H1 (cell line): ENCODE measurements around the gene SH3RF2. TPM values are rescaled to one million over a fixed set of nuclear protein-coding genes. Genes with fewer than 3 reads are reported as not detected.

Experiments
- CTCF ChIA-PET: fragments of 300-600 bp; sonication (Branson Sonifier 250); formaldehyde crosslinking; loops from one replicate; lab custom pipeline; 2021; ENCODE audit not compliant: partially characterized antibody; lab: Charles Lee
- POLR2A ChIA-PET: fragments of 300-600 bp; sonication (Branson Sonifier 250); formaldehyde crosslinking; loops from one replicate; lab custom pipeline; 2021; ENCODE audit warnings: inconsistent platforms; ENCODE audit not compliant: partially characterized antibody; lab: Charles Lee
- DNase-seq, 2 experiments: peaks; one replicate each; pipeline versions ENCODE4 v3.0.0 to v3.0.0-alpha.2; 2010 to 2022; ENCODE audit warnings: low spot score in 2 of 2, low read depth in 1 of 2, mixed read lengths in 1 of 2
- FAIRE-seq: peaks from 2 replicates; lab custom pipeline; 2011; peaks lifted over from hg19 to GRCh38; lab: Jason Lieb, UNC
- H2AFZ ChIP-seq: 2 replicates; pipeline ENCODE4 v1.8.1; 2012; ENCODE audit warnings: low read length, inconsistent platforms
- H2AK5ac ChIP-seq: 2 replicates; pipeline ENCODE4 v1.6.1; 2013; ENCODE audit warnings: low read depth, low read length
- H2BK120ac ChIP-seq: replicated peaks from 2 replicates; pipeline ENCODE3; 2013; ENCODE audit warnings: low read depth, low read length, inconsistent platforms
- H2BK12ac ChIP-seq: 2 replicates; pipeline ENCODE4 v1.6.1; 2013; ENCODE audit warnings: low read depth, low read length
- H2BK15ac ChIP-seq: 2 replicates; pipeline ENCODE4 v1.6.1; 2013; ENCODE audit warnings: low read length
- H2BK20ac ChIP-seq: 2 replicates; pipeline ENCODE4 v1.6.1; 2013; ENCODE audit warnings: low read length
- H2BK5ac ChIP-seq: 2 replicates; pipeline ENCODE4 v1.6.1; 2013; ENCODE audit warnings: low read depth, low read length
- H3K14ac ChIP-seq: 2 replicates; pipeline ENCODE4 v1.6.1; 2013; ENCODE audit warnings: inconsistent platforms; ENCODE audit not compliant: insufficient read length
- H3K18ac ChIP-seq: 2 replicates; pipeline ENCODE4 v1.6.1; 2013; ENCODE audit warnings: low read length; ENCODE audit errors: extremely low read depth
- H3K23ac ChIP-seq: 2 replicates; pipeline ENCODE4 v1.6.1; 2013; ENCODE audit warnings: inconsistent platforms; ENCODE audit not compliant: insufficient read length
- H3K23me2 ChIP-seq: 2 replicates; pipeline ENCODE4 v1.6.1; 2013; ENCODE audit warnings: low read depth, low read length
- H3K27ac ChIP-seq: 2 replicates; pipeline ENCODE4 v1.6.1; 2011; ENCODE audit warnings: low read depth, low read length, inconsistent platforms
- H3K27me3 ChIP-seq, 4 experiments: replicated peaks in 1 of 4; 1 replicate in 1 of 4; 2 replicates in 3 of 4; pipeline versions ENCODE4 v1.6.1 to v1.8.1; 2011 to 2013; ENCODE audit warnings: low read length in 3 of 4, mild to moderate bottlenecking in 3 of 4, inconsistent platforms in 2 of 4, mixed read lengths in 2 of 4, moderate library complexity in 1 of 4; ENCODE audit not compliant: control insufficient read depth in 3 of 4, insufficient read depth in 3 of 4; ENCODE audit errors: extremely low read depth in 1 of 4
- H3K36me3 ChIP-seq, 4 experiments: 2 replicates each; pipeline versions ENCODE4 v1.6.1 to v1.8.1; 2011 to 2013; ENCODE audit warnings: mild to moderate bottlenecking in 4 of 4, low read length in 3 of 4, moderate library complexity in 2 of 4, control low read depth in 1 of 4, inconsistent platforms in 1 of 4; ENCODE audit not compliant: insufficient read depth in 4 of 4, control insufficient read depth in 2 of 4
- H3K4ac ChIP-seq: replicated peaks from 2 replicates; pipeline ENCODE3; 2013; ENCODE audit warnings: low read length, low read depth, mixed read lengths, inconsistent platforms; ENCODE audit not compliant: insufficient read length
- H3K4me1 ChIP-seq, 4 experiments: replicated peaks in 1 of 4; 1 replicate in 1 of 4; 2 replicates in 3 of 4; pipeline versions ENCODE4 v1.6.1 to v1.8.1; 2011 to 2013; ENCODE audit warnings: low read length in 3 of 4, inconsistent platforms in 2 of 4, mixed read lengths in 1 of 4; ENCODE audit not compliant: insufficient read depth in 4 of 4, control insufficient read depth in 3 of 4
- H3K4me2 ChIP-seq, 2 experiments: 2 replicates each; pipeline versions ENCODE4 v1.6.1 to v1.8.1; 2011 to 2013; ENCODE audit warnings: low read depth in 2 of 2, low read length in 2 of 2, control low read depth in 1 of 2, inconsistent platforms in 1 of 2, mild to moderate bottlenecking in 1 of 2; ENCODE audit not compliant: insufficient read depth in 1 of 2
- H3K4me3 ChIP-seq, 4 experiments: fragments of 200-600, 300-600 bp in 1 of 4; sonication (generic), shearing (Covaris generic), sonication (Bioruptor Twin) in 1 of 4; 2 replicates each; pipeline versions ENCODE4 v1.5.1 to v1.8.1; 2011 to 2016; ENCODE audit warnings: low read length in 4 of 4, low read depth in 3 of 4, control low read depth in 2 of 4, inconsistent platforms in 2 of 4, mild to moderate bottlenecking in 2 of 4, mixed read lengths in 1 of 4, moderate library complexity in 1 of 4; ENCODE audit not compliant: insufficient read depth in 2 of 4; ENCODE audit errors: extremely low read depth in 1 of 4
- H3K56ac ChIP-seq: replicated peaks from 2 replicates; pipeline ENCODE3; 2013; ENCODE audit warnings: low read depth, mild to moderate bottlenecking, mixed read lengths, low read length, inconsistent platforms; ENCODE audit not compliant: insufficient read length
- H3K79me1 ChIP-seq: 2 replicates; pipeline ENCODE4 v1.6.1; 2013; ENCODE audit warnings: low read depth, low read length, control low read depth
- H3K79me2 ChIP-seq, 2 experiments: 2 replicates each; pipeline versions ENCODE4 v1.6.1 to v1.8.1; 2012 to 2013; ENCODE audit warnings: low read length in 2 of 2, mild to moderate bottlenecking in 2 of 2, inconsistent platforms in 1 of 2; ENCODE audit not compliant: insufficient read depth in 2 of 2, control insufficient read depth in 1 of 2
- H3K9ac ChIP-seq, 4 experiments: replicated peaks in 1 of 4; 1 replicate in 1 of 4; 2 replicates in 3 of 4; pipeline versions ENCODE4 v1.6.1 to v1.8.1; 2011 to 2013; ENCODE audit warnings: low read depth in 3 of 4, low read length in 3 of 4, control low read depth in 2 of 4, mild to moderate bottlenecking in 2 of 4, moderate library complexity in 2 of 4, inconsistent platforms in 1 of 4; ENCODE audit errors: extremely low read depth in 1 of 4
- H3K9me3 ChIP-seq, 2 experiments: 2 replicates each; pipeline versions ENCODE4 v1.6.1 to v1.8.1; 2012 to 2013; ENCODE audit warnings: mild to moderate bottlenecking in 2 of 2, moderate library complexity in 2 of 2, control low read depth in 1 of 2, inconsistent platforms in 1 of 2, low read depth in 1 of 2, low read length in 1 of 2, mixed read lengths in 1 of 2; ENCODE audit not compliant: insufficient read depth in 2 of 2
- H4K20me1 ChIP-seq, 2 experiments: replicated peaks in 1 of 2; 2 replicates each; pipeline versions ENCODE3 to v1.8.1; 2011 to 2013; ENCODE audit warnings: inconsistent platforms in 2 of 2, low read length in 2 of 2, mild to moderate bottlenecking in 1 of 2; ENCODE audit not compliant: insufficient read depth in 2 of 2, control insufficient read depth in 1 of 2
- H4K5ac ChIP-seq: 2 replicates; pipeline ENCODE4 v1.6.1; 2013; ENCODE audit warnings: low read length, low read depth, mixed read lengths, inconsistent platforms; ENCODE audit not compliant: insufficient read length
- H4K8ac ChIP-seq: 2 replicates; pipeline ENCODE4 v1.8.0; 2013; ENCODE audit warnings: mild to moderate bottlenecking, moderate library complexity, low read length, inconsistent platforms; ENCODE audit not compliant: insufficient read depth; ENCODE audit errors: extremely low read depth
- H4K91ac ChIP-seq: replicated peaks from 2 replicates; pipeline ENCODE3; 2013; ENCODE audit warnings: low read length, mixed read lengths, inconsistent platforms; ENCODE audit not compliant: insufficient read length
- CEBPB ChIP-seq: IDR thresholded peaks from 2 replicates; pipeline ENCODE4 v1.6.1; 2012; ENCODE audit warnings: low read depth, low read length
- CHD2 ChIP-seq: IDR thresholded peaks from 2 replicates; pipeline ENCODE4 v1.6.1; 2012; ENCODE audit warnings: low read length, improper control_type of control experiment
- EZH2 ChIP-seq: fragments of 200-600 bp; sonication (generic); IDR thresholded peaks from 2 replicates; pipeline ENCODE4 v1.7.1; 2012; ENCODE audit warnings: low read depth, mild to moderate bottlenecking, moderate library complexity, low read length, inconsistent platforms; ENCODE audit not compliant: severe bottlenecking
- HDAC6 ChIP-seq: IDR thresholded peaks from one replicate; pipeline ENCODE4 v1.7.1; 2012; ENCODE audit warnings: low read depth, mild to moderate bottlenecking, inconsistent platforms, low read length, moderate library complexity
- KDM4A ChIP-seq: IDR thresholded peaks from one replicate; pipeline ENCODE4 v1.7.1; 2012; ENCODE audit warnings: low read depth, mild to moderate bottlenecking, moderate library complexity, low read length, inconsistent platforms; ENCODE audit not compliant: severe bottlenecking
- KDM5A ChIP-seq: fragments of 200-600 bp; IDR thresholded peaks from 2 replicates; pipeline ENCODE4 v1.7.1; 2012; ENCODE audit warnings: mild to moderate bottlenecking, low read length, inconsistent platforms, mixed read lengths
- MAFK ChIP-seq: IDR thresholded peaks from 2 replicates; pipeline ENCODE4 v1.6.1; 2012; ENCODE audit warnings: low read depth, mild to moderate bottlenecking, improper control_type of control experiment, low read length
- SP1 ChIP-seq: IDR thresholded peaks from 2 replicates; pipeline ENCODE4 v1.6.1; 2011; ENCODE audit warnings: low read depth, low read length
- SUZ12 ChIP-seq: fragments of 200-600 bp; sonication (generic); IDR thresholded peaks from 2 replicates; pipeline ENCODE4 v1.6.1; 2012; ENCODE audit warnings: mild to moderate bottlenecking, inconsistent platforms, low read length, moderate library complexity, mixed read lengths
- YY1 ChIP-seq: IDR thresholded peaks from 2 replicates; pipeline ENCODE4 v1.6.1; 2011; ENCODE audit warnings: low read depth, mild to moderate bottlenecking, low read length
- WGBS, 2 experiments: shearing (Covaris generic) in 1 of 2; methylation state at CpG; one replicate each; pipeline versions ENCODE4 v1.1.6 to v1.1.7; 2013 to 2015; ENCODE audit warnings: low lambda C conversion rate in 2 of 2, mixed read lengths in 2 of 2, inconsistent platforms in 1 of 2, low coverage in 1 of 2, missing lambda C conversion rate in 1 of 2; ENCODE audit not compliant: insufficient replicate concordance in 2 of 2, insufficient coverage in 1 of 2, insufficient read length in 1 of 2; ENCODE audit errors: extremely low coverage in 1 of 2, missing lambda C conversion rate in 1 of 2; 5-methylcytosine and 5-hydroxymethylcytosine counted together
- polyA plus RNA-seq, 7 experiments: library from polyadenylated mRNA; depleted of rRNA in 3 of 7; stranded (reverse) in 5 of 7; unstranded in 2 of 7; fragments of >200 nt in 5 of 7; fragments of 200-250 nt in 2 of 7; gene quantifications; 1 replicate in 5 of 7; 2 replicates in 1 of 7; 4 replicates in 1 of 7; pipeline versions ENCODE4 v1.2.1 to v1.2.3, GENCODE V29; 2011 to 2013; ENCODE audit warnings: missing spikeins in 2 of 7, mixed read lengths in 2 of 7
- total RNA-seq: library from RNA; stranded (reverse); fragmentation: NEBNext Ultra II Directional; extraction: Animal tissue kit (Norgen Biotek cat#: 25700); gene quantifications from 2 replicates; pipeline ENCODE4 v1.2.1, GENCODE V29; 2021
- TF ChIP-seq, protein P1 (sequence below): IDR thresholded peaks from 2 replicates; pipeline ENCODE4 v1.6.1; 2012; ENCODE audit warnings: low read length, inconsistent platforms

SH3RF2 gene
- total and polyA plus RNA-seq, 2 of the 8 experiments (the other 6 are each of a cell fraction or from before 2014, with no cell fraction given) = 0.80 to 0.95 TPM

DNA sequence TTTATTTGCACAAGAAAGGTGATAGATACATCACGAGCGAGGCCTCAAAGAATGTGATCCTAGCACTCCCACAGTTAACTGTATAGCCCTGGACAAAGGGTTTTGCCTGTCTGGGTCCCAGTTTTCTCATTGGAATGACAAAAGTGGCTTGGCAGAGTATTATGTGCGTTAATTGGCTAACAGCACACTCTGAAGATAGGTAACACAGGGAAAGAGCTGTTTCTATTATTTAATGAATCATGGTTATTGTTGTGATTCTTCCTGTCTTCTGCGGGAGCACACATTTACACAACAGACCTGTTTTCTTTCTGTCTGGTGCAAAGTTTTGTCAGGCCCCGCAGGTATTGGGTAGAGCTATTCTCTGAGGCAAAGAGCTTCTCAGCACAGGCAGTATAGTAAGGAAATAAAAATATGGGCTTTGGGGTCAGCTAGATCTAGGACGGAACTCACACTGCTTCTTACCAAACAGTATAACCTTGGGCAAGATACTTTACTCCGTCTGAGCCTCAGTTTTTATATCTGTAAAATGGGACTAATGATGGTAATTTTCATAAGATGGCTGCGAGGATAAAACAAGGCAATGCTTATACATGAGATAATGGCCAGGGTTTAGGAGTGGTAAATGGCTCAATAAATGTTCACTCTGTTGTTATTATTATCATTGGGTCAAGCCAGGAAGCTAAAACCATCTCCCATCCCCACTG lies 90.1 kb downstream of the SH3RF2 start:
- no peaks in the 10 kb centered on the region for H3K36me3 ChIP-seq
- peak overlapping the region; percentile 29 for H4K91ac ChIP-seq
- H3K23ac ChIP-seq = no peak overlapping the region
- H4K20me1 ChIP-seq = no peaks in the 10 kb centered on the region
- H3K9ac ChIP-seq = no peak overlapping the region
- H3K79me2 ChIP-seq = no peaks in the 10 kb centered on the region
- H2AFZ ChIP-seq = no peak overlapping the region
- H3K4ac ChIP-seq = no peak overlapping the region
- no peaks in the 10 kb centered on the region for H3K23me2 ChIP-seq
- H2BK120ac ChIP-seq = peak overlapping the region; percentile 12
- no peak overlapping the region; the same call in 1 of the 2 replicates for H3K18ac ChIP-seq
- H4K8ac ChIP-seq = no peak overlapping the region
- DNase-seq (peak in 1 of 2 experiments; percentile 36), FAIRE-seq (peak; percentile 24)
- peak overlapping the region; percentile 38; the same call in 1 of the 2 replicates for H2BK5ac ChIP-seq
- no peak overlapping the region for H3K14ac ChIP-seq
- CTCF ChIA-PET = interaction anchor here (0.6 to 5.0 kb wide), 8 partner anchors 10 to 201 kb away, joined by 3 to 40 read pairs (median 4); no protein-coding TSS in a partner anchor
- no peak overlapping the region for H2BK15ac ChIP-seq
- H3K4me2 ChIP-seq = peak overlapping the region; percentile 26; a peak in 3 of 4 replicates
- H3K79me1 ChIP-seq = no peaks in the 10 kb centered on the region
- WGBS, 2 experiments = 33% methylated on average over 8 of the region's 8 CpGs; no CpG with 5 or more reads in 1 of the 2 experiments
- no peaks in the 10 kb centered on the region for H3K27me3 ChIP-seq
- no peak overlapping the region for H4K5ac ChIP-seq
- no peak overlapping the region; the same call in 1 of the 2 replicates for H3K27ac ChIP-seq
- POLR2A ChIA-PET = interaction anchor here (0.7 to 1.2 kb wide), 3 partner anchors 19 to 93 kb away, joined by 3 read pairs; no protein-coding TSS in a partner anchor
- 0 out of 8 replicates have a peak overlapping the region, but pooled peaks of 1 of the 4 experiments have one; percentile 8 for H3K4me3 ChIP-seq
- no peaks in the 10 kb centered on the region for H3K9me3 ChIP-seq
- H3K4me1 ChIP-seq = peaks cover 2 to 31% (median 13%) of the 10 kb centered on the region in 4 experiments
- H2BK12ac ChIP-seq = 0 out of 2 replicates have a peak overlapping the region, but pooled peaks have one; percentile 62
- H3K56ac ChIP-seq = no peak overlapping the region
- H2AK5ac ChIP-seq = no peak overlapping the region
- no peak overlapping the region for H2BK20ac ChIP-seq
- TF ChIP-seq EZH2 (no peak), CHD2 (no peak), CEBPB (no peak), KDM4A (no peak), HDAC6 (no peak), YY1 (no peak), SUZ12 (no peak), MAFK (no peak), KDM5A (no peak), SP1 (0 out of 2 replicates have a peak, but pooled peaks have one; percentile 57)
- TF ChIP-seq, protein P1, sequence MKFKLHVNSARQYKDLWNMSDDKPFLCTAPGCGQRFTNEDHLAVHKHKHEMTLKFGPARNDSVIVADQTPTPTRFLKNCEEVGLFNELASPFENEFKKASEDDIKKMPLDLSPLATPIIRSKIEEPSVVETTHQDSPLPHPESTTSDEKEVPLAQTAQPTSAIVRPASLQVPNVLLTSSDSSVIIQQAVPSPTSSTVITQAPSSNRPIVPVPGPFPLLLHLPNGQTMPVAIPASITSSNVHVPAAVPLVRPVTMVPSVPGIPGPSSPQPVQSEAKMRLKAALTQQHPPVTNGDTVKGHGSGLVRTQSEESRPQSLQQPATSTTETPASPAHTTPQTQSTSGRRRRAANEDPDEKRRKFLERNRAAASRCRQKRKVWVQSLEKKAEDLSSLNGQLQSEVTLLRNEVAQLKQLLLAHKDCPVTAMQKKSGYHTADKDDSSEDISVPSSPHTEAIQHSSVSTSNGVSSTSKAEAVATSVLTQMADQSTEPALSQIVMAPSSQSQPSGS = no peak
